HepG2 (cell line): ENCODE results near the gene ARAP3. TPM values are rescaled to one million over a fixed set of nuclear protein-coding genes. Genes with fewer than 3 reads are reported as not detected.
A peak's percentile ranks its signal among the peaks of the same experiment; 100 is the strongest.

ENCODE experiments used
- CENPX ChIP-seq: sonication (generic); formaldehyde crosslinking; IDR thresholded peaks from 2 replicates; pipeline ENCODE4 v1.9.0; 2021; ENCODE audit warnings: mild to moderate bottlenecking, missing genetic modification reagents, moderate library complexity
- FOXK2 ChIP-seq: fragments of 450-650 bp; IDR thresholded peaks from 2 replicates; pipeline ENCODE4 v1.6.1; 2016
- HNRNPL ChIP-seq: fragments of 200-400 bp; formaldehyde crosslinking; IDR thresholded peaks from 2 replicates; pipeline ENCODE4 v1.6.1; 2017; ENCODE audit warnings: mild to moderate bottlenecking, low read depth, low read length
- MBD4 ChIP-seq: IDR thresholded peaks from 2 replicates; pipeline ENCODE4 v1.6.1; 2012; ENCODE audit warnings: low read length, inconsistent platforms, borderline replicate concordance
- MIER2 ChIP-seq: IDR thresholded peaks from 2 replicates; pipeline ENCODE4 v1.6.1; 2016; ENCODE audit warnings: missing biosample characterization, missing genetic modification reagents
- PATZ1 ChIP-seq: sonication (generic); formaldehyde crosslinking; IDR thresholded peaks from 2 replicates; pipeline ENCODE4 v1.4.0; 2020; ENCODE audit warnings: missing genetic modification reagents
- RELA ChIP-seq: sonication (generic); formaldehyde crosslinking; IDR thresholded peaks from 2 replicates; pipeline ENCODE4 v1.4.0; 2020; ENCODE audit warnings: missing genetic modification reagents
- RERE ChIP-seq: IDR thresholded peaks from 2 replicates; pipeline ENCODE4 v1.6.1; 2016; ENCODE audit warnings: low read depth, missing genetic modification reagents, missing compliant biosample characterization
- YEATS2 ChIP-seq: sonication (generic); formaldehyde crosslinking; IDR thresholded peaks from 2 replicates; pipeline ENCODE4 v1.4.0; 2020; ENCODE audit warnings: missing genetic modification reagents, borderline replicate concordance
- ZNF224 ChIP-seq: sonication (generic); formaldehyde crosslinking; IDR thresholded peaks from 2 replicates; pipeline ENCODE4 v1.5.0; 2020; ENCODE audit warnings: mild to moderate bottlenecking, missing genetic modification reagents
- ZNF280D ChIP-seq: sonication (generic); formaldehyde crosslinking; IDR thresholded peaks from 2 replicates; pipeline ENCODE4 v1.5.1; 2020; ENCODE audit warnings: mild to moderate bottlenecking, missing genetic modification reagents
- ZNF674 ChIP-seq: sonication (generic); formaldehyde crosslinking; IDR thresholded peaks from 2 replicates; pipeline ENCODE4 v1.5.0; 2020; ENCODE audit warnings: low read depth, mild to moderate bottlenecking, missing genetic modification reagents
- ZNF773 ChIP-seq: sonication (generic); formaldehyde crosslinking; IDR thresholded peaks from 2 replicates; pipeline ENCODE4 v1.4.0; 2020; ENCODE audit warnings: missing genetic modification reagents, borderline replicate concordance
- polyA plus RNA-seq, 8 experiments: library from polyadenylated mRNA; depleted of rRNA in 3 of 8; stranded (reverse) in 7 of 8; unstranded in 1 of 8; fragments of >200 nt; fragmentation: Illumina TruSeq in 4 of 8; extraction: Trizol in 4 of 8; gene quantifications; 2 replicates each; pipeline versions ENCODE4 v1.2.1 to v1.2.3, GENCODE V29; 2011 to 2016; ENCODE audit warnings: low read depth in 4 of 8, missing spikeins in 1 of 8, mixed read lengths in 1 of 8; ENCODE audit not compliant: insufficient read depth in 1 of 8
- total RNA-seq, 5 experiments: library from RNA; depleted of rRNA; stranded (reverse); fragments of >200 nt; fragmentation: Illumina TruSeq; extraction: Trizol; gene quantifications; 2 replicates each; pipeline ENCODE4 v1.2.3, GENCODE V29; 2016; ENCODE audit warnings: low read depth in 1 of 5
- TF ChIP-seq, protein P1 (sequence below): sonication (generic); formaldehyde crosslinking; IDR thresholded peaks from 2 replicates; pipeline ENCODE4 v1.4.0; 2020; ENCODE audit warnings: low read depth, missing genetic modification reagents

Gene ARAP3
- total and polyA plus RNA-seq, 2 of the 13 experiments (the other 11 are each of a cell fraction or from before 2014, with no cell fraction given), result 0.25 TPM; not detected in 1

DNA sequence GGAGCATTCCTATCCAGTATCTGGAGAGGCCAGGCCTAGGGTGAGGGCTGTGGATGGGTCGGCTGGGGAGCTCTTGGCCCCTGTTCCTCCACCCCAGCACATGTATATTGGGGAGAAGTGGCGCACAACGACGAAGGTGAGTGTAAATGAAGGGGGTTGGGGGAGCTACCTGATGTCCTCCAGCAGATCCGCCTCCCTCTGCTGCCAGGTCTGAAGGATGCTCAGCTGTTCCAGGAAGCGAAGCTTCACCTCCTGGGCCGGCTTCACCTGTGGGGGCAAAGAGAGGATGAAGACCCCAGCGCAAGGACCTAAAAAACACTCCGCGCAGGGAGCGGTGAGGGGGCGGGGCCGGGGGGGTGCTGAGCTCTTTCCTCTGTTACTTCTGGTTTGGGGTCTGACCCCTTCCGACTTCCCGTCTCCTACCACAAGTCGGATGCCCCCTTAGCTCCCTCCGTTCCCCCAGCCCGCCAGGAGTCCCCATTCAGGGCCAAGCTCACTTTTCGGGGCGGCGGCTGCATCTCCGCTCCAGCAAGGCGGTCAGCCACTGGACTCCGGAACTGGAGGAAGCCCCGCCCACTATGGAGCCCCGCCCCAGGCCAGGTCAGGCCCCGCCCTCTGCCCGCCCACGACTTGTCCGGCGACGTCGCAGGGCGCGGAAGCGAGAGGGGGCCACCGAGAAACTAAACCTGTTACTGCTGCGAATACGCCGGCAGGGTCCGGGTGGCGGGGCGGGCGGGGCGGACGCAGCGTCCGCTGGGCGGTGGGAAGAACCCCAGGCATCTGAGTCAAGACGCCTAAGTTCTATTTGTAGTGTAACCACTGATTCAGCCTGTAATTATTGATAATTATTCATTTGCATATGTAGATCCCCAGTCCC, 30.9 kb downstream of the ARAP3 start, which contains the start of gene FCHSD1 (continued):
- TF ChIP-seq ZNF280D (CRISPR knock-in tag) (no peak), PATZ1 (CRISPR knock-in tag) (no peak), ZNF674 (no peak), ZNF224 (CRISPR knock-in tag) (no peak), MIER2 (CRISPR knock-in tag) (no peak), RELA (CRISPR knock-in tag) (no peak), YEATS2 (CRISPR knock-in tag) (peak; percentile 23; the same call in 1 of the 2 replicates), HNRNPL (no peak), RERE (no peak), FOXK2 (no peak), CENPX (no peak), MBD4 (no peak), ZNF773 (no peak)
- TF ChIP-seq, protein P1, sequence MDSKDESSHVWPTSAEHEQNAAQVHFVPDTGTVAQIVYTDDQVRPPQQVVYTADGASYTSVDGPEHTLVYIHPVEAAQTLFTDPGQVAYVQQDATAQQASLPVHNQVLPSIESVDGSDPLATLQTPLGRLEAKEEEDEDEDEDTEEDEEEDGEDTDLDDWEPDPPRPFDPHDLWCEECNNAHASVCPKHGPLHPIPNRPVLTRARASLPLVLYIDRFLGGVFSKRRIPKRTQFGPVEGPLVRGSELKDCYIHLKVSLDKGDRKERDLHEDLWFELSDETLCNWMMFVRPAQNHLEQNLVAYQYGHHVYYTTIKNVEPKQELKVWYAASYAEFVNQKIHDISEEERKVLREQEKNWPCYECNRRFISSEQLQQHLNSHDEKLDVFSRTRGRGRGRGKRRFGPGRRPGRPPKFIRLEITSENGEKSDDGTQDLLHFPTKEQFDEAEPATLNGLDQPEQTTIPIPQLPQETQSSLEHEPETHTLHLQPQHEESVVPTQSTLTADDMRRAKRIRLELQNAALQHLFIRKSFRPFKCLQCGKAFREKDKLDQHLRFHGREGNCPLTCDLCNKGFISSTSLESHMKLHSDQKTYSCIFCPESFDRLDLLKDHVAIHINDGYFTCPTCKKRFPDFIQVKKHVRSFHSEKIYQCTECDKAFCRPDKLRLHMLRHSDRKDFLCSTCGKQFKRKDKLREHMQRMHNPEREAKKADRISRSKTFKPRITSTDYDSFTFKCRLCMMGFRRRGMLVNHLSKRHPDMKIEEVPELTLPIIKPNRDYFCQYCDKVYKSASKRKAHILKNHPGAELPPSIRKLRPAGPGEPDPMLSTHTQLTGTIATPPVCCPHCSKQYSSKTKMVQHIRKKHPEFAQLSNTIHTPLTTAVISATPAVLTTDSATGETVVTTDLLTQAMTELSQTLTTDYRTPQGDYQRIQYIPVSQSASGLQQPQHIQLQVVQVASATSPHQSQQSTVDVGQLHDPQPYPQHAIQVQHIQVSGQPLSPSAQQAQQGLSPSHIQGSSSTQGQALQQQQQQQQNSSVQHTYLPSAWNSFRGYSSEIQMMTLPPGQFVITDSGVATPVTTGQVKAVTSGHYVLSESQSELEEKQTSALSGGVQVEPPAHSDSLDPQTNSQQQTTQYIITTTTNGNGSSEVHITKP (CRISPR knock-in tag), result no peak
